ENCODE results near the gene METRNL.

- TF ChIP-seq, protein P1, sequence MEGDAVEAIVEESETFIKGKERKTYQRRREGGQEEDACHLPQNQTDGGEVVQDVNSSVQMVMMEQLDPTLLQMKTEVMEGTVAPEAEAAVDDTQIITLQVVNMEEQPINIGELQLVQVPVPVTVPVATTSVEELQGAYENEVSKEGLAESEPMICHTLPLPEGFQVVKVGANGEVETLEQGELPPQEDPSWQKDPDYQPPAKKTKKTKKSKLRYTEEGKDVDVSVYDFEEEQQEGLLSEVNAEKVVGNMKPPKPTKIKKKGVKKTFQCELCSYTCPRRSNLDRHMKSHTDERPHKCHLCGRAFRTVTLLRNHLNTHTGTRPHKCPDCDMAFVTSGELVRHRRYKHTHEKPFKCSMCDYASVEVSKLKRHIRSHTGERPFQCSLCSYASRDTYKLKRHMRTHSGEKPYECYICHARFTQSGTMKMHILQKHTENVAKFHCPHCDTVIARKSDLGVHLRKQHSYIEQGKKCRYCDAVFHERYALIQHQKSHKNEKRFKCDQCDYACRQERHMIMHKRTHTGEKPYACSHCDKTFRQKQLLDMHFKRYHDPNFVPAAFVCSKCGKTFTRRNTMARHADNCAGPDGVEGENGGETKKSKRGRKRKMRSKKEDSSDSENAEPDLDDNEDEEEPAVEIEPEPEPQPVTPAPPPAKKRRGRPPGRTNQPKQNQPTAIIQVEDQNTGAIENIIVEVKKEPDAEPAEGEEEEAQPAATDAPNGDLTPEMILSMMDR (IDR thresholded peaks at IDR 0.05; ENCODE audit: low read length), result no peak
- TF ChIP-seq EZH2 (optimal IDR thresholded peaks at IDR 0.05; ENCODE audit: low read depth, low read length), result no peak
These were observed 13.5 kb downstream of the METRNL start for GRCh38 chr17:83092931-83093330.

All from MM.1S (cell line).